Mucosa of stomach (tissue), 1 donor: Measurements from ENCODE around the gene TRAF4.
"Not testable (repeated sequence)": the region's sequence is repeated elsewhere in the genome, so short reads cannot be mapped to it uniquely, and the experiment has no call there.

Experiments
- H3K27me3 ChIP-seq: one replicate; pipeline ENCODE4 v1.7.0; 2013; ENCODE audit warnings: mild to moderate bottlenecking, low read length; ENCODE audit not compliant: control insufficient read depth, insufficient read depth
- H3K36me3 ChIP-seq: one replicate; pipeline ENCODE4 v1.7.0; 2013; ENCODE audit warnings: low read length; ENCODE audit not compliant: control insufficient read depth, insufficient read depth
- H3K4me1 ChIP-seq: one replicate; pipeline ENCODE4 v1.7.0; 2013; ENCODE audit warnings: mild to moderate bottlenecking, low read length; ENCODE audit not compliant: control insufficient read depth, insufficient read depth
- H3K4me3 ChIP-seq: one replicate; pipeline ENCODE4 v1.7.0; 2013; ENCODE audit warnings: low read length
- H3K9ac ChIP-seq: one replicate; pipeline ENCODE4 v1.7.0; 2013; ENCODE audit warnings: mild to moderate bottlenecking, low read length, moderate library complexity
- H3K9me3 ChIP-seq: one replicate; pipeline ENCODE4 v1.7.0; 2013; ENCODE audit warnings: mild to moderate bottlenecking, low read length, moderate library complexity; ENCODE audit not compliant: control insufficient read depth
- donor health status: Pancreatic carcinoma.

The TRAF4 gene

DNA sequence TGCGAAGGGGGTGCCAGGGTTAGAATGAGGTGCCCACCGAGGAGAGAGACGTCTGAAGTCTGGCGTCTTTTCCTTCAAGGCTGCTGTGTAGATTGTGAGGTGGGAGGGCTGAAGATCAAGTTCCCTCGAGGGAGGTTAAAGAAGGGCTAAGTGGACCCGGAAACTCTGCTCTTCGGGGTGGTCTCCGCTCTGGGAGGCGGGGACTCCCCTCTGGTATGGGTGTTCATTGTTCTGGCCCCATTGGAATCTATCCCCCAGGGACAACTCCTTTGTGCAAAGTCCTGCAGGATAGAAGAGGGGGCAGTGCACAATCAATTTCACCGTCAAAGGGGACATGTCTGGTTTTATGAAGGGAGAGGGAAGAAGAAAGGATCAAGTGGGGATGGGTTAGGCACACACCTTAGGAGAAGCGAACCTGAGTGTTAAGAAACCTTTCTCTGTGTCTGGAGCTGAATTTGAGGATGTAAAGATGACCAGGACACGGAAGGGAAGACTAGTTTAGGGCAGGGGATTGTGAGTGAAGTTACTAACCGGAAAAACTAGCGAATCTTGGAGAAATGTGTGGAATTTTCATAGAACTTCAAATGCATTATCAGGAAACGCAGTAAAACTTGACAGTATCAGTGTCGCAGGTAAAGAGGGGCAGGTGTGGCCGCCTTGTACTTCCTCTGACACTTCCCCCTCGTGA is 25.3 kb upstream of the TRAF4 start:
- Histone ChIP-seq H3K27me3 (peaks cover 7% of the 10 kb centered on the region), H3K9ac (peak overlapping the region; percentile 68)

DNA sequence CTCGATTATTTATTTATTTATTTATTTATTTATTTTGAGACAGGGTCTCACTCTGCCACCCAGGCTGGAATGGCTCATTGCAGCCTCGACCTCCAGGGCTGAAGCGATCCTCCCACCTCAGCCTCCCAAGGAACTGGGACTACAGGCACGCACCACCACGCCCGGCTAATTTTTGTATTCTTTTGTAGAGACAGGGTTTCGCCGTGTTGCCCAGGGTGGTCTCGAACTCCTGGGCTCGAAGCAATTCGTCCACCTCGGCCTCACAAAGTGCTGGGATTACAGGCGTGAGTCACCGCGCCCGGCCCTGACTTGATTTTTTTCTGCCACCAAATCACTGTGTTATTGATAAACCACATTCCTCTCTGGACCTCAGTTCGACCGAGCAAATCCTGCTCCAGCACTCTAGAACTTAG is 24.8 kb upstream of the TRAF4 start:
- Histone ChIP-seq H3K27me3 (peaks cover 7% of the 10 kb centered on the region), H3K4me3 (peak overlapping the region; percentile 6), H3K4me1 (peaks cover 29% of the 10 kb centered on the region), H3K9ac (peak overlapping the region; percentile 85), H3K9me3 (no peaks in the 10 kb centered on the region), H3K36me3 (peaks cover 11% of the 10 kb centered on the region)

More for the DNA sequence above, 25.3 kb upstream of the TRAF4 start:
- Histone ChIP-seq H3K4me1 (peaks cover 27% of the 10 kb centered on the region), H3K4me3 (no peak overlapping the region), H3K36me3 (peaks cover 11% of the 10 kb centered on the region), H3K9me3 (no peaks in the 10 kb centered on the region)

DNA sequence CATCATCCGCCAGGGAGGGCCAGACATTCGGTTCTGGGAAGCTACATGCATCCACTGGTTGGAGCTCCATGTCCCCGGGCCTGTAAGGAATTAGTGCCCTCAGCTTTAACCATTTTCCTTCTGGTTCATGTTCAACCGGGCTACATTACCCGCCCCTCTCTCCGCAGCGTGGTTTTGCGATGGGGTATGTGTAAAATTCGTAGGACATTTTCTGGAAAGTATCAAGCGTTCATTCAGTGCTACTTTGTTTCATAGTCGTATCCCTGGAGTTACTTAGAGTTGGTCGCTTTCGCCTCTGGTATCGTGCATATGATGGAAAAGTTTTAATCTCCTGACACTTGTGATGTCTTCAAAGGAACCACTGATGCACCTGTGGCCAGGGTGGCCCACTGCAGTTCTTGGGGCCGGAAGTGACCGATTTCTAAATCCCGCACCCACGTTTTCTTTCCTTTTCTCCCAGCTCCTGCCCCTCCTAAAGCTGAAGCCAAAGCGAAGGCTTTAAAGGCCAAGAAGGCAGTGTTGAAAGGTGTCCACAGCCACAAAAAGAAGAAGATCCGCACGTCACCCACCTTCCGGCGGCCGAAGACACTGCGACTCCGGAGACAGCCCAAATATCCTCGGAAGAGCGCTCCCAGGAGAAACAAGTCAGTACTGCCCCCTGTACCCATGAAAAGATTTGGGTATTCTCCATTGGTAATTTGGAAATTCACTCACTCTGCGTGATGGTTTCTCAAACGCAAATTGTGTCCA is 23.4 kb upstream of the TRAF4 start:
- H3K9me3 ChIP-seq, result no peaks in the 10 kb centered on the region
- peaks cover 7% of the 10 kb centered on the region for H3K27me3 ChIP-seq
- H3K4me1 ChIP-seq, result peaks cover 43% of the 10 kb centered on the region
- peaks cover 11% of the 10 kb centered on the region for H3K36me3 ChIP-seq
- peak overlapping the region; percentile 85 for H3K9ac ChIP-seq
- H3K4me3 ChIP-seq, result peak overlapping the region; percentile 39

DNA sequence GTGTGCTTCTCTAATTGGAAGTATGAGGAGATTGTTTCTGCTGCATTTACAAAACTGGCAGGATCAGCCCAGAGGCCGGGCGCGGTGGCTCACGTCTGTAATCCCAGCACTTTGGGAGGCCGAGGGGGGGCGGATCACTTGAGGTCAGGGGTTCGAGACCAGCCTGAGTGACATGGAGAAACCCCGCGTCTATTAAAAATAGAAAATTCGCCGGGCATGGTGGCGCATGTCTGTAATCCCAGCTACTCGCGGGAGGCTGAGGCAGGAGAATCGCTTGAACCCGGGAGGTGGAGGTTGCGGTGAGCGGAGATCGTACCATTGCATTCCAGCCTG is 22.8 kb upstream of the TRAF4 start:
- Histone ChIP-seq H3K9ac (peak overlapping the region; percentile 85), H3K4me1 (peaks cover 47% of the 10 kb centered on the region), H3K4me3 (peak overlapping the region; percentile 39), H3K36me3 (peaks cover 11% of the 10 kb centered on the region)
- H3K9me3 ChIP-seq, H3K27me3 ChIP-seq: not testable (repeated sequence)

DNA sequence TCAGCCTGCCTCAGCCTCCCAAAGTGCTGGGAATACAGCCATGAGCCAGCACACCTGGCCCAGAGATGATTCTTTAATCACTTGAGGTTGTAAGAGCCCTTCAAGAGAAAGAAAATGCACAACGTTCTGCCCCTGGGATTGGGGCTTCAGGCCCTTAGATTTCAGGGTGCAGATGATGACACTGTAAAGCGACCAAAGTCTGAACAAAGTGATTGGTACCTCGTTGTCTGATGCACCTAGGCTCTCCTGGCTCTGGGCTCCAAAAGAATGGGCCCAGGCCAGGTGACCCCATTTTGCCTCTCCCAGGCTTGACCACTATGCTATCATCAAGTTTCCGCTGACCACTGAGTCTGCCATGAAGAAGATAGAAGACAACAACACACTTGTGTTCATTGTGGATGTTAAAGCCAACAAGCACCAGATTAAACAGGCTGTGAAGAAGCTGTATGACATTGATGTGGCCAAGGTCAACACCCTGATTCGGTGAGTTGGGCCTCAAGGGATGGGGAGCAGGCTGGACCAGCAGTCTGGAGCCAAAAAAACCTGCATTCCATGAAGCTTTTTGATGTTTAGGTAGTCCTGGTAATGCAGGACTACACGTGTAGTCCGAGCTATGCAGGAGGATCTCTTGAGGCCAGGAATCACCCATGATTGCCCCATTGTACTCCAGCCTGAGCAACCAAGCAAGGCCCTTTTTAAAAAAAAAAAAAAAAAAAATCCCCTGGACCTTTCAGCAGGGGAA is 21.2 kb upstream of the TRAF4 start:
- Histone ChIP-seq H3K9ac (peak overlapping the region; percentile 85), H3K4me3 (no peak overlapping the region), H3K27me3 (no peaks in the 10 kb centered on the region), H3K36me3 (peaks cover 11% of the 10 kb centered on the region), H3K9me3 (no peaks in the 10 kb centered on the region), H3K4me1 (peaks cover 52% of the 10 kb centered on the region)

DNA sequence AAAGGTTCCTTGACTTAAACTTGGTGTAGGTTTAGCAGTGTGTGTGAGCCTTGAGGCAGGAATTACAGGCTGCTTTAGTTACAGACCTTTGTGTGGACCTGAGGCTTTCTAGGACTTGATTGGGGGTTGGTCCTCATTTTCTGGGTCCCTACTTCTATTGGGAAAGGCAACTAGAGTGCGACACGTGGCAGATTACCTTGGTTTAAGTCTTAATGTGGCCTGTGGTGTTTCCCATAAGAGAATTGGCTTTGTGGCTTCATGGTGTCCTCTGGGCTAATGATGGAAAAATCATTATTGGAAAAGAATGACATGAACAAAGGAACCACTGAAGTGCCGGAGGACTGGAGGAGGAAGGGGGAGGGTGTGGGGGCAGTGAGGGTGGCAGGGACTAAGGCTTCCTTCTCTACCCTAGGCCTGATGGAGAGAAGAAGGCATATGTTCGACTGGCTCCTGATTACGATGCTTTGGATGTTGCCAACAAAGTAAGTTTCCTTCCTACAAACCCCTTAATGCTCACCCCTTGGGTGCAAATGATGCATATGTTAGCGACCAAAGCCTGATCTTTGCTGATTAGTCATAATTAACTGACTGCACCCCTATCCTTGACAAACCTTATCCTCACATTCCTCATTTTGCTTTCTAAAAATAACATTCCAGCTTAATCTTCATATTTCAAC is 20.5 kb upstream of the TRAF4 start:
- Histone ChIP-seq H3K9me3 (no peaks in the 10 kb centered on the region), H3K4me1 (peaks cover 53% of the 10 kb centered on the region), H3K9ac (no peak overlapping the region), H3K27me3 (no peaks in the 10 kb centered on the region), H3K4me3 (no peak overlapping the region), H3K36me3 (peaks cover 11% of the 10 kb centered on the region)

DNA sequence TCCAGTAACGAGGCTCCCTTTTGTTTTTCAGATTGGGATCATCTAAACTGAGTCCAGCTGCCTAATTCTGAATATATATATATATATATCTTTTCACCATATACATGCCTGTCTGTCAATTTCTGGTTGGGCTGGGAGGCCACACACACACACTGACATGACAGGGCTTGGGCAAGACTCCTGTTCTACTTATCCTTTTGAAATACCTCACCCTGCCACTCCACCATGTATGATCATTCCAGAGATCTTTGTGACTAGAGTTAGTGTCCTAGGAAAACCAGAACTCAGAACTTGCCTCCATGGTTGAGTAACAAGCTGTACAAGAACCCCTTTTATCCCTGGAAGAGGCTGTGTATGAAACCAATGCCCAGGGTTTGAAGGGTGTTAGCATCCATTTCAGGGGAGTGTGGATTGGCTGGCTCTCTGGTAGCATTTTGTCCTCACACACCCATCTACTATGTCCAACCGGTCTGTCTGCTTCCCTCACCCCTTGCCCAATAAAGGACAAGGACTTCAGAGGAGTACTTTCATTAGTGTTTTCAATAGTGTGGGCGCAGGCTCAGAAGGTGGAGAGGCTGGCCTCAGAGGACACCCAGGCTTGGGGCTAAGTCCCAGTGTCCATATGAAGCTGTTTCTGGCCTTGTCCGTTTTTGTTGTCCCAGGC is 19.8 kb upstream of the TRAF4 start:
- H3K36me3 ChIP-seq, result peaks cover 11% of the 10 kb centered on the region
- not testable (repeated sequence) for H3K4me3 ChIP-seq
- H3K4me1 ChIP-seq, result peaks cover 51% of the 10 kb centered on the region

DNA sequence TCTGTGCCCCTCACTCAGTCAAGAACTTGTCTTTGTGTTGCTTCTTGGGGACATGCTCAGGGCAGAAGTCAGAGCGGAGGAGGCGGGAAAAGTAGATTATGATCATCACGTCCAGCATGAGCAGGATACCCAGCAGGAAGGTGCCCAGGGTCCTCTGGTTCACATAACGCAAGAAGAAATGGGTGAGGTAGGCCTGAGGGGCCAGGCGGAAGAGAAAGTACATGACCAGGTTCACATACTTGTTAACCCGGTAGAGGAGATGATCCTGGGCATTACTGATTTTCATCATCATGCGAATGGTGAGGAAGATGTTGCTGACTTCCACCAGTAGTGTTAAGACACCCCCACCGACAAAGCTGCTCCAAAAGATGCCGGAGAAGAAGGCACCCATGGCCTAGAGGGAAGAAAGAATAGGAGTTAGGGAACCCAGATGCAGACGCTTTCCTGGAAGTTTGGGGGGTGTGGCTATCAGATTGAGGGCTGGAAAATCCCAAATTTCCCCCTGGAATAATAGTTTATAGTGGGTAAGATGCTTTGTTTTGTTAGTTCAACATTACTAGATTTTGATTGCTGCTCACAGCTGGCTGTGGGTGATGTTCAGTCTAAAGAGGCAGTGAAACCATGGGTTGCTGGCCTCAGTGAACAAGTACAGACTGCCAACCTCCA is 19.2 kb upstream of the TRAF4 start:
- Histone ChIP-seq H3K4me1 (peaks cover 57% of the 10 kb centered on the region), H3K9ac (peak overlapping the region; percentile 70), H3K27me3 (no peaks in the 10 kb centered on the region), H3K9me3 (no peaks in the 10 kb centered on the region), H3K36me3 (peaks cover 11% of the 10 kb centered on the region), H3K4me3 (no peak overlapping the region)

More for the DNA sequence above, 19.8 kb upstream of the TRAF4 start:
- not testable (repeated sequence) for H3K27me3 ChIP-seq, H3K9ac ChIP-seq, H3K9me3 ChIP-seq

DNA sequence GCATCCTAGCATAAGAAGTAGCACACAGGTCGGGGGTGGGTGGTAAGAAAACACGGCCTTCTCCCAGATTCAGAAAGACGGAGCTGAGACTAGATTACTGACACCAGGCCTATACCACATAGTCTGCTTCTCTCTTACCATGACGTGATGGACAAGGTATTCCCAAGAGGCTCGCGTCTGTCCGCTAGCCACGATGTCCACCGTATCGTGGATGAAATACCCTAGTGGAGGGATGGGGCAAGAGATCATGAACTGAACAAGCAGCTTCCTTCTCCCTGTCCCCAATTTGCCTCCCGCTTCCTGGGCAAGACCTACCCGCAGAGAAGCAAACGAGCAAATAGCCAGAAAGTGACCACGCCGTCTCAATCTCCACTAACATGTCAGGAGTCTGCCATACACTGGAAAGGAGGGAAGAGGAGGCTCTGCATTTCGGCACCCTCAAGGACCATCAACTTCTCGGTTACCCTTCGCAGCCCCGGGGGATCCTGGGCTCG is 18.6 kb upstream of the TRAF4 start:
- Histone ChIP-seq H3K4me3 (peak overlapping the region; percentile 40), H3K9me3 (no peaks in the 10 kb centered on the region), H3K27me3 (no peaks in the 10 kb centered on the region), H3K4me1 (peaks cover 61% of the 10 kb centered on the region), H3K36me3 (peaks cover 11% of the 10 kb centered on the region), H3K9ac (peak overlapping the region; percentile 70)

DNA sequence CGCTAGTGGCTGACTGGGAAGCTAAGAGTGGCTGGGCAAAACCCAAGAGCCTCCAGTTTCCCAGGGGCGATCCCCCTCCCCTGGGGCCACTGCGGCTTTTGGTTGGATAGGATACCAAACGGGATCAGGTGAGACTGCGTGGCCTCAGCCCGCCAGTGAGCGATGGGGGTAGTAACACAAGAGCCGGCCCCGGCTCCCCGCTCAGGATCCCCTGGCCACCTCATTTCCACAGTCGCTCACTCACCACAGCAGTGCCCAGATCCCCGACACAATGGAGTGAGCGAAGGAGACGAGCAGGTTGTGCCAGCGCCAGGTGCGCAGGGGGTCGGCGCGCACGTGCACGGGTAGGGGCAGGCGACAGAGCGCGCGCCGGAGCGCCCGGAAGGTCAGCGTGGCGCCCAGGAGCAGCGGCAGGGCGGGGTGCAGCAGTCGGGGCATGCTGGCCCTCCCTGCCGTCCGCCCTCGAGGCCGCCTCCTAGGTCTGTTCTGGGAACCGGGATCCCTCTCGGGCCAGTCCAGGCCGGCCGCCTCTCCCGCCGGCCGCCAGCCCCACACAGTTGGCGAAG is 18.1 kb upstream of the TRAF4 start:
- Histone ChIP-seq H3K9ac (peak overlapping the region; percentile 70), H3K36me3 (peaks cover 11% of the 10 kb centered on the region), H3K4me3 (peak overlapping the region; percentile 40), H3K9me3 (no peaks in the 10 kb centered on the region), H3K27me3 (no peaks in the 10 kb centered on the region), H3K4me1 (peaks cover 56% of the 10 kb centered on the region)

DNA sequence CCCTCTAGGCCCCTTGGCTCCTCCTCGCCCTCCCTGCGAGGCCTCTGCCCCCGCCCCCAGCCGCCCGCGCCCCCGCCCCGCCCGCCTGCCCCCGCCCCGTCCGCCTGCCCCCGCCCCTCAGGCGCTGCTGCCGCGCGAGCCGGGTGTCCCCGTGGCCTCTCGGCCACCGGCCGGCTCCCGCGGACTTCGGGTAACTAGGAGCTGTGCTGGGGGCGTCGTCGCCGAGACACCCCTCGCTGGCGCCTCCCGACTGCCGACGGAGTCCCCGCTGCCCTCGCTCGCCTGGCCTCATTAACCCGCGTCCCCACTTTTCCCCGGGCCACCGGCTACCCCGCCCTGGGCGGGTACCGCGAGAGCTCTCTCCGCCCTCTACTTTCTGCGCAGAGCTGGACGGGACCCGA is 17.6 kb upstream of the TRAF4 start, which contains the start of gene TLCD1:
TSS of gene TLCD1 (minus strand) at position 8 of the 401 bp plus-strand sequence. CDS start 136 bp downstream, outside the sequence.
- no peaks in the 10 kb centered on the region for H3K27me3 ChIP-seq
- H3K9ac ChIP-seq, result peak within 1 kb of the TSS; percentile 96
- peaks cover 56% of the 10 kb centered on the region for H3K4me1 ChIP-seq
- H3K4me3 ChIP-seq, result peak within 1 kb of the TSS; percentile 51
- peaks cover 11% of the 10 kb centered on the region for H3K36me3 ChIP-seq
- no peaks in the 10 kb centered on the region for H3K9me3 ChIP-seq
